Activated CD8-positive, alpha-beta memory T cell treated with anti-CD3 and anti-CD28 coated beads, Interleukin-2, amount 50 U/mL, for 24 hours (primary cell): Measurements from ENCODE around the gene RASGRP1.

Source experiments
- DNase-seq: peaks from one replicate; pipeline ENCODE4 v3.0.0-alpha.2; 2020; ENCODE audit errors: extremely low read depth

Gene RASGRP1

GRCh38 chr15:38459480-38459879, 105.1 kb downstream of the RASGRP1 start:
- DNase-seq: no peak

GRCh38 chr15:38458646-38459045, 106.0 kb downstream of the RASGRP1 start:
- no peak for DNase-seq

GRCh38 chr15:38455092-38455491, 109.5 kb downstream of the RASGRP1 start:
- no peak for DNase-seq

GRCh38 chr15:38454696-38455090, 109.9 kb downstream of the RASGRP1 start:
- no peak for DNase-seq

GRCh38 chr15:38453971-38454695, 110.5 kb downstream of the RASGRP1 start, which contains the start of gene FAM98B:
Gene FAM98B (plus strand): TSS chr15:38454127. CDS start chr15:38454162, 35 bp downstream.
- peak; percentile 76 for DNase-seq

GRCh38 chr15:38441130-38441519, 123.5 kb downstream of the RASGRP1 start:
- DNase-seq: no peak

GRCh38 chr15:38440353-38441129, 124.1 kb downstream of the RASGRP1 start:
- no peak for DNase-seq
